Gastrocnemius medialis (tissue), 4 donors: Measurements from ENCODE around the gene SLFNL1. TPM values are rescaled to one million over a fixed set of nuclear protein-coding genes. Genes with fewer than 3 reads are reported as not detected.

Experiments used
- ATAC-seq, 2 donors: fragments of 150-250 bp; one replicate each; pipeline ENCODE4 v1.9.1; 2016
- DNase-seq, 2 donors: peaks; one replicate each; pipeline ENCODE4 v3.0.0-alpha.2; 2019
- H3K27ac ChIP-seq, 4 donors: fragments of 200-600 bp; sonication (generic); 1 replicate in 1 of 4; 2 replicates in 3 of 4; pipeline ENCODE4 v1.5.1; 2016 to 2018; ENCODE audit warnings: mild to moderate bottlenecking in 2 of 4, moderate library complexity in 1 of 4
- H3K27me3 ChIP-seq, 3 donors: fragments of 200-600 bp; sonication (generic) in 2 of 3; 1 replicate in 1 of 3; 2 replicates in 2 of 3; pipeline versions ENCODE4 v1.5.1 to v1.6.0; 2016 to 2019; ENCODE audit warnings: mild to moderate bottlenecking in 1 of 3, moderate library complexity in 1 of 3
- H3K36me3 ChIP-seq, 2 donors: fragments of 200-600 bp; sonication (generic) in 1 of 2; one replicate each; pipeline ENCODE4 v1.5.1; 2017 to 2018
- H3K4me1 ChIP-seq, 2 donors: fragments of 200-600 bp; sonication (generic) in 1 of 2; one replicate each; pipeline ENCODE4 v1.5.1; 2016 to 2017; ENCODE audit warnings: mild to moderate bottlenecking in 2 of 2
- H3K4me3 ChIP-seq, 4 donors: fragments of 200-600 bp; sonication (generic) in 3 of 4; 1 replicate in 1 of 4; 2 replicates in 3 of 4; pipeline ENCODE4 v1.5.1; 2016 to 2019; ENCODE audit warnings: mild to moderate bottlenecking in 2 of 4
- H3K9me3 ChIP-seq, 3 donors: fragments of 200-600 bp; sonication (generic) in 2 of 3; 1 replicate in 1 of 3; 2 replicates in 2 of 3; pipeline ENCODE4 v1.5.1; 2016 to 2019
- CTCF ChIP-seq, 5 experiments: fragments of 450-650 bp in 3 of 5; fragments of 200-600 bp in 2 of 5; sonication (generic) in 2 of 5; IDR thresholded peaks in 4 of 5; conservative IDR thresholded peaks in 1 of 5; 1 replicate in 4 of 5; 2 replicates in 1 of 5; pipeline ENCODE4 v1.5.1; 2016 to 2019; ENCODE audit warnings: antibody characterized with exemption in 5 of 5, mild to moderate bottlenecking in 3 of 5, moderate library complexity in 3 of 5
- POLR2A ChIP-seq, 2 donors: fragments of 450-650 bp; IDR thresholded peaks; one replicate each; pipeline ENCODE4 v1.6.1; 2017; ENCODE audit warnings: antibody characterized with exemption in 2 of 2, mild to moderate bottlenecking in 2 of 2, moderate library complexity in 2 of 2
- in situ Hi-C, 4 donors: fragments of 200-750 bp; cut with MboI; loops; one replicate each; pipeline versions ENCODE4 v1.15.0 to v1.8.0; 2017; ENCODE audit warnings: low sequenced_read_pairs in 4 of 4
- intact Hi-C: fragments of 100-400 bp; cut with DNase I; formaldehyde crosslinking; loops from one replicate; pipeline ENCODE4 v1.15.1; 2023; ENCODE audit warnings: low total_unique reads
- total RNA-seq, 4 donors: library from RNA; depleted of rRNA; stranded (reverse); fragments of >200 nt; gene quantifications; one replicate each; pipeline versions ENCODE4 v1.1.0 to v1.2.3, GENCODE V29; 2016

Gene SLFNL1
- total RNA-seq, 4 donors from 2014 or later, result 0.29 to 2.0 (median 0.69) TPM

- no peak overlapping the region for H3K27ac ChIP-seq
- in situ Hi-C loops, result no loop called here
- no peak for DNase-seq
- peaks cover 0 to 77% of the 10 kb centered on the region in 2 donors for H3K36me3 ChIP-seq
- H3K4me1 ChIP-seq, result no peaks in the 10 kb centered on the region
- no peak for ATAC-seq
- no peaks in the 10 kb centered on the region for H3K9me3 ChIP-seq
- TF ChIP-seq POLR2A (IDR thresholded peaks at IDR 0.05), result no peak
- TF ChIP-seq CTCF (IDR thresholded peaks at IDR 0.05 in 4 of 5, conservative IDR thresholded peaks at IDR 0.05 in 1 of 5), result no peak
- intact Hi-C loops, result no loop called here
- H3K4me3 ChIP-seq, result no peak overlapping the region
- no peaks in the 10 kb centered on the region for H3K27me3 ChIP-seq
These were observed 32.5 kb downstream of the SLFNL1 start for GRCh38 chr1:40989066-40989465.

- in situ Hi-C loops (no loop called here), intact Hi-C loops (no loop called here)
These were observed 33.2 kb downstream of the SLFNL1 start for GRCh38 chr1:40988280-40988679.

GRCh38 chr1:40987439-40988276 is 33.9 kb downstream of the SLFNL1 start:
- no peak for DNase-seq
- no peak for ATAC-seq
- H3K27me3 ChIP-seq, result no peaks in the 10 kb centered on the region
- H3K36me3 ChIP-seq, result peaks cover 0 to 78% of the 10 kb centered on the region in 2 donors
- H3K4me1 ChIP-seq, result no peaks in the 10 kb centered on the region
- in situ Hi-C loops (no loop called here), intact Hi-C loops (no loop called here)
- H3K9me3 ChIP-seq, result no peaks in the 10 kb centered on the region
- no peak overlapping the region for H3K27ac ChIP-seq
- no peak overlapping the region for H3K4me3 ChIP-seq
- TF ChIP-seq POLR2A (IDR thresholded peaks at IDR 0.05) (no peak), CTCF (IDR thresholded peaks at IDR 0.05 in 4 of 5, conservative IDR thresholded peaks at IDR 0.05 in 1 of 5) (no peak)

More at GRCh38 chr1:40988280-40988679, 33.2 kb downstream of the SLFNL1 start:
- DNase-seq (no peak), ATAC-seq (no peak)
- Histone ChIP-seq H3K9me3 (no peaks in the 10 kb centered on the region), H3K27ac (no peak overlapping the region), H3K4me1 (no peaks in the 10 kb centered on the region), H3K36me3 (peaks cover 0 to 79% of the 10 kb centered on the region in 2 donors), H3K4me3 (no peak overlapping the region), H3K27me3 (no peaks in the 10 kb centered on the region)
- TF ChIP-seq POLR2A (IDR thresholded peaks at IDR 0.05) (no peak), CTCF (IDR thresholded peaks at IDR 0.05 in 4 of 5, conservative IDR thresholded peaks at IDR 0.05 in 1 of 5) (no peak)

GRCh38 chr1:40986956-40987355 is 34.6 kb downstream of the SLFNL1 start:
- in situ Hi-C loops (no loop called here), intact Hi-C loops (no loop called here)
- Histone ChIP-seq H3K36me3 (peaks cover 0 to 71% of the 10 kb centered on the region in 2 donors), H3K4me1 (no peaks in the 10 kb centered on the region), H3K4me3 (no peak overlapping the region), H3K27me3 (no peaks in the 10 kb centered on the region), H3K27ac (no peak overlapping the region), H3K9me3 (no peaks in the 10 kb centered on the region)
- DNase-seq (no peak), ATAC-seq (no peak)
- TF ChIP-seq POLR2A (IDR thresholded peaks at IDR 0.05), result no peak
- TF ChIP-seq CTCF (IDR thresholded peaks at IDR 0.05 in 4 of 5, conservative IDR thresholded peaks at IDR 0.05 in 1 of 5), result no peak
